RWPE1 (cell line): Measurements from ENCODE around the gene ZMYND15.

Source experiments
- CTCF ChIA-PET: fragments of 350-600 bp; sonication (Branson Sonifier 250); formaldehyde crosslinking; extraction: SDS; loops from one replicate; lab custom pipeline; 2021; lab: Yijun Ruan, JAX
- POLR2A ChIA-PET: fragments of 400-600 bp; formaldehyde crosslinking; extraction: SDS; loops from one replicate; lab custom pipeline; 2020; ENCODE audit warnings: antibody characterized with exemption; ENCODE audit not compliant: low non-redundant PET; lab: Yijun Ruan, JAX
- DNase-seq: peaks from one replicate; pipeline ENCODE4 v3.0.0; 2012; ENCODE audit warnings: low spot score
- H3K27ac ChIP-seq: fragments of 450-650 bp; 2 replicates; pipeline ENCODE4 v1.5.1; 2017
- TF ChIP-seq, protein P1 (sequence below): fragments of 450-650 bp; conservative IDR thresholded peaks from 2 replicates; pipeline ENCODE4 v1.5.1; 2017; ENCODE audit warnings: low read depth, mild to moderate bottlenecking

ZMYND15 gene

DNA sequence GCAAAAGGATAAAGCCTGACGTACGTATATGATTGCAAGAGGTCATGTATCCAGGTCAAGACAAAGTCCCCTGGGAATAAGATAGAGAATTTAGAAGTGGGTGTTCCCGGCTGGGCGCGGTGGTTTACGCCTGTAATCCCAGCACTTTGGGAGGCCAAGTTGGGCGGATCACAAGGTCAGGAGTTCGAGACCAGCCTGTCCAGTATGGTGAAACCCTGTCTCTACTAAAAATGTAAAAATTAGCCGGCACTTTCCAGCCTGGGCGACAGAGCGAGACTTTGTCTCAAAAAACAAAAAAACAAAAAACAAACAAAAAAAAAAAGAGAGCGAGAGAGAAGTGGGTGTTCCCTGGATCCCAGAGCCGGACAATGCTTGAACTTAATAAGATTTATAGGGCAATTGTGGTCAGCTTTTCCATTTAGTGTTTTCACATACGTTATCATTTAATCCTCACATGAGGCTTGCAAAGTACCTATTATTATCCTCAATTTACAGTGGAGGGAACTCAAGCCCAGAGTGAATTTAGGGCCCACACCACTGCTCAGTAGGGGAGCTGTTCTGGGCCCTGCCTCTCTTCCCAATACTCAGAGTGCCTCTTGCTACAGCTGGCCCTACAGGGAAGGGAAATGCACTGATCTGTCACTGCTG is 48.6 kb downstream of the ZMYND15 start:
- TF ChIP-seq, protein P1, sequence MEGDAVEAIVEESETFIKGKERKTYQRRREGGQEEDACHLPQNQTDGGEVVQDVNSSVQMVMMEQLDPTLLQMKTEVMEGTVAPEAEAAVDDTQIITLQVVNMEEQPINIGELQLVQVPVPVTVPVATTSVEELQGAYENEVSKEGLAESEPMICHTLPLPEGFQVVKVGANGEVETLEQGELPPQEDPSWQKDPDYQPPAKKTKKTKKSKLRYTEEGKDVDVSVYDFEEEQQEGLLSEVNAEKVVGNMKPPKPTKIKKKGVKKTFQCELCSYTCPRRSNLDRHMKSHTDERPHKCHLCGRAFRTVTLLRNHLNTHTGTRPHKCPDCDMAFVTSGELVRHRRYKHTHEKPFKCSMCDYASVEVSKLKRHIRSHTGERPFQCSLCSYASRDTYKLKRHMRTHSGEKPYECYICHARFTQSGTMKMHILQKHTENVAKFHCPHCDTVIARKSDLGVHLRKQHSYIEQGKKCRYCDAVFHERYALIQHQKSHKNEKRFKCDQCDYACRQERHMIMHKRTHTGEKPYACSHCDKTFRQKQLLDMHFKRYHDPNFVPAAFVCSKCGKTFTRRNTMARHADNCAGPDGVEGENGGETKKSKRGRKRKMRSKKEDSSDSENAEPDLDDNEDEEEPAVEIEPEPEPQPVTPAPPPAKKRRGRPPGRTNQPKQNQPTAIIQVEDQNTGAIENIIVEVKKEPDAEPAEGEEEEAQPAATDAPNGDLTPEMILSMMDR: no peak
- DNase-seq: no peak
- peak overlapping the region; percentile 100 for H3K27ac ChIP-seq
- ChIA-PET CTCF (interaction anchor here (0.5 to 1.1 kb wide), 6 partner anchors 32 to 572 kb away, joined by 3 to 5 read pairs (median 4); no protein-coding TSS in a partner anchor), POLR2A (interaction anchor here (0.5 kb wide), 1 partner anchor 24 kb away, joined by 3 read pairs; no protein-coding TSS in a partner anchor)

DNA sequence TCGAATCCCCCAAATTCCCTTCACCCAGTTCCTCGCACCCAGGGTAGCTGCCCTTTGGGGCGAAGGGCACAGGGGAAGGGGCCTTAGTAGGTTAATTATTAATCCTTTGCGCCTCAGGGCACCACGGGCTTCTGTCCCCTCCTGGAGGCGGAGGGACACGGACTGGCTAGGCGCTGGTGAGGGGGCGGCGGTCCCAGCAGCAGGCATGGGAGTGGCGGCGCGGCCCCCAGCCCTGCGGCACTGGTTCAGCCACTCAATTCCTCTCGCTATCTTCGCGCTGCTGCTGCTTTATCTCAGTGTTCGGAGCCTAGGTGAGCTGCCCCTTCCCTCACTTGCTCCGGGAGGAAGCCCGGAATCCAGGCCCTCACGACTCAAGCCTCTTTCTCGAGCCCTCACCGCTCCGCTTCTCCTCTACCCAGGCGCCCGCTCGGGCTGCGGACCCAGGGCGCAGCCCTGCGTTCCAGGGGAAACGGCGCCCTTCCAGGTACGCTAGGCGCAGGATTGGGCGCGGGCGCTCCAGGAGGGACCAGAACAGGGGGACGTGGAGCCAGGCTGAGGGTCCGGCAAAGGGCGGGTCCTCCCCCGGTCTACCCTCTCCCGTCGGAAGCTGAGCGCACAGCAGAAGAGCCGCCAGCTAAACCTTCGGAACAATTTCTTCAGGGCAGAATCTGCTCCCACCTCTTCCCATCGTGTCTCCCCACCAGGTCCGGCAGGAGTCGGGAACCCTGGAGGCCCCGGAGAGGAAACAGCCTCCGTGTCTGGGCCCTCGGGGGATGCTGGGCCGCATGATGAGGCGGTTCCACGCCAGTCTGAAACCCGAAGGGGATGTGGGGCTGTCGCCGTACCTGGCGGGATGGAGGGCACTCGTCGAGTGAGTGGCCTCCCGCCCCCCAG is 49.4 kb downstream of the ZMYND15 start, which contains the start of gene GLTPD2:
GLTPD2 (plus strand) TSS at position 158 of the 894 bp plus-strand sequence; CDS start at position 206, 48 bp downstream.
- TF ChIP-seq, protein P1: no peak
- ChIA-PET POLR2A (interaction anchor here (0.5 kb wide), 1 partner anchor 23 kb away, joined by 3 read pairs; no protein-coding TSS in a partner anchor), CTCF (interaction anchor here (0.5 to 2.2 kb wide), 27 partner anchors 10 to 604 kb away, joined by 3 to 19 read pairs (median 4); partner anchors contain the start of genes ARRB2, CHRNE, MED11 and PLD2)
- DNase-seq: peak; percentile 32
- H3K27ac ChIP-seq: peak within 1 kb of the TSS; percentile 100

DNA sequence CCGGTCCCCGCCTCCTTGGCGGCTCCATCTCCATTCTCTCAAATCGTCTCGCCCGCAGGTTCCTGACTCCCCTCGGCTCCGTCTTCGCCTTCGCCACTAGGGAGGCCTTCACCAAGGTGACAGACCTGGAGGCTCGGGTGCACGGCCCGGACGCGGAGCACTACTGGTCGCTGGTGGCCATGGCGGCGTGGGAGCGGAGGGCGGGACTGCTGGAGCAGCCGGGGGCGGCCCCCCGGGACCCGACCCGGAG is 50.0 kb downstream of the ZMYND15 start:
- ChIA-PET CTCF (interaction anchor here (0.6 to 2.2 kb wide), 26 partner anchors 11 to 604 kb away, joined by 3 to 19 read pairs (median 4); partner anchors contain the start of genes ARRB2, CHRNE, MED11 and PLD2), POLR2A (no interaction called here)
- peak; percentile 25 for DNase-seq
- peak overlapping the region; percentile 100 for H3K27ac ChIP-seq
- TF ChIP-seq, protein P1: no peak

DNA sequence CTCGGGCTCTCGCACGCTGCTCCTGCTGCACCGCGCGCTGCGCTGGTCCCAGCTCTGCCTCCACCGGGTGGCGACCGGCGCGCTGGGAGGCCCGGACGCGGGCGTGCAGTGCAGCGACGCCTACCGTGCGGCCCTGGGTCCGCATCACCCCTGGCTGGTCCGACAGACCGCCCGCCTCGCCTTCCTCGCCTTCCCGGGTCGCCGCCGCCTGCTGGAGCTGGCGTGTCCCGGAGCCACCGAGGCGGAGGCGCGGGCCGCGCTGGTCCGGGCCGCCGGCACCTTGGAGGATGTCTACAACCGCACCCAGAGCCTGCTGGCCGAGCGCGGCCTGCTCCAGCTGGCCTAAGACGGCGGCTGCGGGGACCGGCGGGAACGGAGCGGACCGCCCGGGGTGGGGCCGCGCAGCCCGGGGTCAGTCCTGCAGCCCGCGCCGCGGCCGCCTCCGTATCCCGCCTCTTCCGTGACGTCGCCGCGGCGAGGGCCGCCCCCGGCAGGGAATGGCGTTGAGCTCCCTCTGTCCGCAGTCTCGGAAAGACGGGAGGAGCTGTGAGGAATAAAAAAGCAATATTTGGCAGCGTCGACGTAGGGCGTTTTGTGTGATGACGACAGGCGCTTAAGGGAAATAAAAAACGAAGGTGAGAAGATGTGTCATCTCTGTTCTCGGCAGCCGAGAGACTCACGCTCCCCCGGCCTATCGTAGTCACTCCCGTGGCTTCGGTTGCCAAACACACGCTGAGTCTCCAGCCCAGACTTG is 50.5 kb downstream of the ZMYND15 start:
- POLR2A ChIA-PET: interaction anchor here (0.6 to 1.0 kb wide), 3 partner anchors 60 to 150 kb away, joined by 3 to 6 read pairs (median 3); partner anchors contain the start of genes RNF167 and SLC25A11
- CTCF ChIA-PET: interaction anchor here (0.6 to 2.2 kb wide), 34 partner anchors 11 to 605 kb away, joined by 3 to 19 read pairs (median 4); partner anchors contain the start of genes ARRB2, C17orf107, CHRNE and MED11
- DNase-seq: peak; percentile 94
- H3K27ac ChIP-seq: peak overlapping the region; percentile 100
- TF ChIP-seq, protein P1: peak; percentile 86

DNA sequence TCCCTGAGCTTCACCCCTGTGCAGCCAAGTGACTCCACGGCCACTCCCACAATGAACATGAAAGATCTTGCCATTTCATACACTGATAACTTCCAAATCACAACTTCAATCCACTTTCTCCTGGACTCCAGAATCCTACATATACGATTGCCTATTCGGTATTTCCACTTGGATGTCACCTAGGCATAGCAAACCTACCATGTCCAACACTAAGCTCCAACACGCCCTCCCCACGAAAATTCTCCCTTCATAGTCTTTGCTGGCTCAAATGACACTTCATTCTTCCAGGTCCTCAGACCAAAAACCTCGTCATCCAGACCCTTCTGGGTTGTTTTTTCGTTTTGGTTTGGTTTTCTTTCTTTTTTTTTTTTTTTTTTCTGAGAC is 51.1 kb downstream of the ZMYND15 start:
- ChIA-PET POLR2A (interaction anchor here (0.6 to 1.0 kb wide), 3 partner anchors 60 to 149 kb away, joined by 3 to 6 read pairs (median 3); partner anchors contain the start of genes RNF167 and SLC25A11), CTCF (interaction anchor here (0.6 to 2.2 kb wide), 16 partner anchors 16 to 214 kb away, joined by 3 to 19 read pairs (median 5); partner anchors contain the start of genes ARRB2, C17orf107, CHRNE and PLD2)
- H3K27ac ChIP-seq: peak overlapping the region; percentile 100
- DNase-seq: no peak
- TF ChIP-seq, protein P1: no peak
